OCI-LY1 (cell line): ENCODE data around the gene PPP2R2C.

Experiments
- H2AFZ ChIP-seq: fragments of 200-600 bp; sonication (generic), shearing (Covaris generic); 2 replicates; pipeline ENCODE4 v1.6.0; 2014; ENCODE audit warnings: antibody characterized with exemption, mild to moderate bottlenecking, low read length
- H3F3A ChIP-seq: fragments of 200-600 bp; sonication (generic), shearing (Covaris generic); 2 replicates; pipeline ENCODE4 v1.6.0; 2014; ENCODE audit warnings: mild to moderate bottlenecking, antibody characterized with exemption, low read length, moderate library complexity; ENCODE audit not compliant: insufficient read depth
- H3K27ac ChIP-seq: fragments of 200-600 bp; sonication (generic); 2 replicates; pipeline ENCODE4 v1.5.1; 2014; ENCODE audit warnings: low read length, mixed run types, mild to moderate bottlenecking, low read depth; ENCODE audit not compliant: poor library complexity, severe bottlenecking
- H3K27me3 ChIP-seq: fragments of 200-600 bp; sonication (generic); 2 replicates; pipeline ENCODE4 v1.6.0; 2014; ENCODE audit warnings: antibody characterized with exemption, mild to moderate bottlenecking, low read length, moderate library complexity; ENCODE audit not compliant: insufficient read depth
- H3K36me3 ChIP-seq: fragments of 200-600 bp; sonication (generic); 2 replicates; pipeline ENCODE4 v1.6.1; 2014; ENCODE audit warnings: mild to moderate bottlenecking, antibody characterized with exemption, low read length, moderate library complexity, mixed read lengths; ENCODE audit not compliant: insufficient read depth
- H3K4me1 ChIP-seq: fragments of 200-600 bp; sonication (generic); 2 replicates; pipeline ENCODE4 v1.5.1; 2014; ENCODE audit warnings: mild to moderate bottlenecking, low read length, moderate library complexity; ENCODE audit not compliant: insufficient read depth, severe bottlenecking
- H3K4me2 ChIP-seq: fragments of 200-600 bp; sonication (generic), shearing (Covaris generic); 2 replicates; pipeline ENCODE4 v1.6.1; 2014; ENCODE audit warnings: low read length
- H3K4me3 ChIP-seq: fragments of 200-600 bp; sonication (generic); 2 replicates; pipeline ENCODE4 v1.5.1; 2014; ENCODE audit warnings: low read length, low read depth, mild to moderate bottlenecking, mixed read lengths; ENCODE audit not compliant: poor library complexity, severe bottlenecking
- H3K79me2 ChIP-seq: fragments of 200-600 bp; shearing (Covaris generic); 2 replicates; pipeline ENCODE4 v1.6.1; 2016; ENCODE audit warnings: mixed run types, low read length, mixed read lengths; ENCODE audit not compliant: insufficient read depth
- H3K9ac ChIP-seq: fragments of 200-600 bp; sonication (generic), shearing (Covaris generic); 2 replicates; pipeline ENCODE4 v1.6.1; 2014; ENCODE audit warnings: mild to moderate bottlenecking, low read length, mixed read lengths
- H3K9me2 ChIP-seq: fragments of 200-600 bp; sonication (generic), shearing (Covaris generic); 2 replicates; pipeline ENCODE4 v1.6.1; 2014; ENCODE audit warnings: low read depth, mild to moderate bottlenecking, low read length, mixed read lengths
- H3K9me3 ChIP-seq: fragments of 200-600 bp; shearing (Covaris generic); 2 replicates; pipeline ENCODE4 v1.6.1; 2014; ENCODE audit warnings: low read length, mixed read lengths
- H4K20me1 ChIP-seq: fragments of 200-600 bp; sonication (generic), shearing (Covaris generic); 2 replicates; pipeline ENCODE4 v1.6.0; 2016; ENCODE audit warnings: mild to moderate bottlenecking, low read length; ENCODE audit not compliant: insufficient read depth
- CTCF ChIP-seq: fragments of 200-600 bp; sonication (generic), shearing (Covaris generic); IDR thresholded peaks from 2 replicates; pipeline ENCODE4 v1.5.1; 2017; ENCODE audit warnings: mild to moderate bottlenecking, antibody characterized with exemption, low read length, moderate library complexity, mixed read lengths
- EZH2 ChIP-seq: fragments of 200-600 bp; sonication (generic), shearing (Covaris generic); IDR thresholded peaks from 2 replicates; pipeline ENCODE4 v1.8.0; 2017; ENCODE audit warnings: borderline replicate concordance, mixed run types, mild to moderate bottlenecking, antibody characterized with exemption, low read length, moderate library complexity, mixed read lengths

The PPP2R2C gene

GRCh38 chr4:6435010-6435409, 37.4 kb downstream of the PPP2R2C start:
- H3F3A ChIP-seq, result no peaks in the 10 kb centered on the region
- no peak overlapping the region for H3K4me2 ChIP-seq
- no peaks in the 10 kb centered on the region for H3K4me1 ChIP-seq
- H3K27ac ChIP-seq, result no peak overlapping the region
- H3K4me3 ChIP-seq, result no peak overlapping the region
- TF ChIP-seq CTCF, result no peak
- no peak for TF ChIP-seq EZH2
- H3K27me3 ChIP-seq, result no peaks in the 10 kb centered on the region
- H3K9me2 ChIP-seq, result no peaks in the 10 kb centered on the region
- no peak overlapping the region for H2AFZ ChIP-seq
- H3K9ac ChIP-seq, result no peak overlapping the region
- no peaks in the 10 kb centered on the region for H3K79me2 ChIP-seq
- no peaks in the 10 kb centered on the region for H3K9me3 ChIP-seq
- H3K36me3 ChIP-seq, result no peaks in the 10 kb centered on the region
- no peaks in the 10 kb centered on the region for H4K20me1 ChIP-seq

GRCh38 chr4:6430927-6431326, 41.5 kb downstream of the PPP2R2C start:
- Histone ChIP-seq H3K4me1 (no peaks in the 10 kb centered on the region), H3K9me2 (no peaks in the 10 kb centered on the region), H4K20me1 (no peaks in the 10 kb centered on the region), H3K9ac (no peak overlapping the region), H3K79me2 (no peaks in the 10 kb centered on the region), H3K4me2 (no peak overlapping the region), H3K9me3 (no peaks in the 10 kb centered on the region), H3K36me3 (no peaks in the 10 kb centered on the region), H3K27ac (no peak overlapping the region), H3F3A (no peaks in the 10 kb centered on the region), H2AFZ (no peak overlapping the region), H3K4me3 (no peak overlapping the region), H3K27me3 (no peaks in the 10 kb centered on the region)
- no peak for TF ChIP-seq CTCF
- TF ChIP-seq EZH2, result no peak

- TF ChIP-seq CTCF, result no peak
- TF ChIP-seq EZH2, result no peak
- Histone ChIP-seq H3K9me2 (no peaks in the 10 kb centered on the region), H3K4me1 (no peaks in the 10 kb centered on the region), H3K79me2 (no peaks in the 10 kb centered on the region), H3K9ac (no peak overlapping the region), H3F3A (no peaks in the 10 kb centered on the region), H4K20me1 (no peaks in the 10 kb centered on the region), H3K27me3 (no peaks in the 10 kb centered on the region), H3K27ac (no peak overlapping the region), H2AFZ (no peak overlapping the region), H3K9me3 (no peaks in the 10 kb centered on the region), H3K36me3 (no peaks in the 10 kb centered on the region), H3K4me3 (no peak overlapping the region), H3K4me2 (no peak overlapping the region)
These were observed 44.8 kb downstream of the PPP2R2C start for GRCh38 chr4:6427439-6428090.
